A549 treated with DMSO at 1 μM for 4 hours (cell line): ENCODE measurements around the gene RSKR. TPM values are rescaled to one million over a fixed set of nuclear protein-coding genes. Genes with fewer than 3 reads are reported as not detected.

Experiments used
- total RNA-seq: library from RNA; stranded (reverse); fragments of 200-300 nt; extraction: Qiagen RNA extraction; gene quantifications from 5 replicates; pipeline ENCODE4 v1.2.3, GENCODE V29; 2022; ENCODE audit warnings: low read depth

The RSKR gene, protein sequence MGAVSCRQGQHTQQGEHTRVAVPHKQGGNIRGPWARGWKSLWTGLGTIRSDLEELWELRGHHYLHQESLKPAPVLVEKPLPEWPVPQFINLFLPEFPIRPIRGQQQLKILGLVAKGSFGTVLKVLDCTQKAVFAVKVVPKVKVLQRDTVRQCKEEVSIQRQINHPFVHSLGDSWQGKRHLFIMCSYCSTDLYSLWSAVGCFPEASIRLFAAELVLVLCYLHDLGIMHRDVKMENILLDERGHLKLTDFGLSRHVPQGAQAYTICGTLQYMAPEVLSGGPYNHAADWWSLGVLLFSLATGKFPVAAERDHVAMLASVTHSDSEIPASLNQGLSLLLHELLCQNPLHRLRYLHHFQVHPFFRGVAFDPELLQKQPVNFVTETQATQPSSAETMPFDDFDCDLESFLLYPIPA
- total RNA-seq, result 3.8 to 7.0 TPM (median 6.0 TPM) in 5 replicates

DNA sequence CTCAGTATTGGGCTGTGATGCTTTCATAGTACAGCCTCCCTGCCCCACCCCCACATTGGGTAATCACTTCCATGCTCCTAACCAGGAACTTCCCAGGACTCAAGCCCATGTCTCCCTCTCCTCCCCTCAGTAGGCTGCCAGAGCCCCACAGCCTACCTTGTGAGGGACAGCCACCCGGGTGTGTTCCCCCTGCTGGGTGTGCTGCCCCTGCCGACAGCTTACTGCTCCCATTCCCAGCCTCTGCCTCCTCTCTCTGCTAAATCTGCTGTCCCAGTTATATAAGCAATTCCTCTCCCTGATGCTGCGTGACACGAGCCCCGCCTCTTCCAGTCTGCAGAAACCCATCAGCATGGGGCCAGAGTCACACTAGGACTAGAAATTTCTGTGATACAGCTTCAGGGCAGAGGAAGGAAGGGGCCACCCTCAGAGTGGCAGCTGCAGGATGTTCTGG lies at the start of gene RSKR:
TSS of gene RSKR (minus strand) at position 255 of the 451 bp plus-strand sequence. CDS start at position 231, 24 bp downstream.

DNA sequence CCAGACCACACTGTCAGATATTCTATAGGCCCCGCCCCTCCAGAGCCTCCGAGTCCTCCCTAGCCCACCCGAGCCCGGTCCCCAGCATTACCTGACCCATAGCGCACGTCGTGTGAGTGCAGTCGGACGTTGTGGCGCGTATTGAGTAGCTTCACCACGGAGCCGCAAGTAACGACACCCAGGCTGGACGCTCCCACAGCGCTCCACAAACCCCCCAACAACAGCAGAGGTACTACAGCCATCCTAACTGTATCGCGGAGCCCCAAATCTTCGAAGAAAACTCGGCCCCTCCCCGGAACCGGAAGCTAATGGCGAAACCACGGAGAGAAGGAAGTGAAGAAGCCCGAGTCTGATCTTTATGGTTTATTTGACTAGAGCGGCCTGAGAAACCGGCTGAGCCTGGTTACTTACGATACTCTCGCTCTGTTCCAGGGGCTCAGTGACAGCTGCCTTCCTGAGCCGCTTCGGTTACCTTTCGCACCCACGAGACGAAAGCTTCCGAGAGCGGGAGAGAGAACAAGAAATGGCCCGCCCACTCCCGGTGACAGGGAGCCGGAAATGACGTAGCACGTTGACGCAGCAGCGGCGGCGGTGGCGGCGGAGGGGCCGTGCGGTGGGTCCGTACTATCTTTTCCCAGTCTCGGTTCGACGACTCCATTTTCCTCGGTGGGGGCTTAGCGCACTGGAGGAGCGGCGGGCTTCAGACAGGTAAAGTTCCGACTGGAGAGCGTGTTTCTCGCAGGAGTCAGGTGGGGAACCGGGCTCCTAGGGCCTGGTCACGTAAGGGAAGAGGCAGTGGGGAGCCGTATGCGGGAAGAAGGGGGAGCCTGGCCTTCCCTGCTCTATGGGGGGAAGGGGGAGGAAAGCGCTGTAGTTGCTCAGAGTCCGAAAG lies 47.9 kb upstream of the RSKR start, which contains the start of the genes SDF2 and SUPT6H:
TSS of gene SDF2 (minus strand) at position 272 of the 892 bp plus-strand sequence. CDS start at position 242, 30 bp downstream.
TSS of gene SUPT6H (plus strand) at position 571 of the 892 bp plus-strand sequence. CDS start 11,197 bp downstream, outside the sequence.

DNA sequence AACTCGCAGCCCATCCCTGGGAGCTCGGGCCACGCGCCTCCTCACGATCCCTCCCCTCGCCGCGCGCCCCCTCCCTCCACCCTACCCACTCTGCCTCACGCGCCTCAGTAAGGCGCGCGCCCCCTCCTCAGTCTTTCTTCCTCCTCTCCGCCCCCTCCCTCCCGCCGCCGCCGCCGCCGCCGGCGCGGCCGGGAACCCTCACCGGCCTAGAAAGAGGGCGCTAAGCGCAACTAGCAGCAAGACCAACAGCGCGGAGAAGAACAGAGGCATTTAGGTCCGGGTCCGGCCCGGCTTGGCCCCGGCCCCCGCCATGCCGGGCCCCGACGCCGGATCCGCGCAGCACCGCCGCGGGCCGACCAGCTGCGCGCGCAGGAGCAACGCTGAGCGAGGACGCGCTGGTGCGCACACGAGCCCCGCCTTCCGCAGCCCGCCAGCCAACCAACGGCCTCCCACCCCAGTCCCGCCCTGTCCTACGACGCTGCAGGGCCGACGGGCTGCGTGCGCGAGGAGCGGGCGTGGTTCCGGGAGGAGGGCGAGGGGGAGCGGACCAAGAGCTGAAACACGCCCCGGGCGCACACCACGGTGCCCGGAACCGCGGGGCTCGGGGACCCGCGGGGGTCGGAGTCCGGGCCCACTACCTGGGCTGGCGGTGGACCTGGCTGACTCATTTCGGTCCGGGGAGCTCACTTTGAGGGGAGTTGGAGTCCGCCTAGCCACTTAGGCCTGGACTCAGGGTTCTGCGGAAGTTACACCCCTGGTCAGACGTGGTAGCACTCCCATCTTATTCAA lies 31.0 kb upstream of the RSKR start, which contains the start of gene BLTP2:
TSS of gene BLTP2 (minus strand) at position 372 of the 789 bp plus-strand sequence. CDS start at position 270, 102 bp downstream.

DNA sequence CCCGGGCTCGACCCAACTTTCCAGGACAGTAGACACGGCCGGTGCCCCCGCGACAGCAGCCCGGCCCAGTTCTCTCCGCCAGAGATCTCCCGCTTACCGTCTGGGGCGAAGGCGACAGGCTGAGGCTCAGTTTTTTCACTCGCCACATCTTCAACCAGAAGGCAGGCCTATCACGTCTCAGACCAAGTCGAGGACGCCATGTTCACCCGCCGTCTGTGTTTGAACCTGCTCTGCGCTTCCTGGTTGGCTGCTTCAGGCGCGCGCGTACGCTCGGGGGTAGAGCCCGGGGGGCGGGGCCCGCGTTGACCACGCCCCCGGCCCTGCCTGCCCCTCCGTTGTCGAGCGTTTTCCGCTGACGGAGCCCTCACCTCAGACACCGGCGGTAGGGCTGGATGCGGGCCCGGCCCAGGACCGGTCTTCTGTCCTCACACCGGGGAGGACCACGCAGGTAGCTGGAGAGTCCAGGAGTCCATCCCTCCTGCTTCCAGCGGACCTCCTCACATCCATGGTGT lies 15.1 kb downstream of the RSKR start, which contains the start of gene SPAG5:
TSS of gene SPAG5 (minus strand) at position 227 of the 512 bp plus-strand sequence. CDS start at position 148, 79 bp downstream.

DNA sequence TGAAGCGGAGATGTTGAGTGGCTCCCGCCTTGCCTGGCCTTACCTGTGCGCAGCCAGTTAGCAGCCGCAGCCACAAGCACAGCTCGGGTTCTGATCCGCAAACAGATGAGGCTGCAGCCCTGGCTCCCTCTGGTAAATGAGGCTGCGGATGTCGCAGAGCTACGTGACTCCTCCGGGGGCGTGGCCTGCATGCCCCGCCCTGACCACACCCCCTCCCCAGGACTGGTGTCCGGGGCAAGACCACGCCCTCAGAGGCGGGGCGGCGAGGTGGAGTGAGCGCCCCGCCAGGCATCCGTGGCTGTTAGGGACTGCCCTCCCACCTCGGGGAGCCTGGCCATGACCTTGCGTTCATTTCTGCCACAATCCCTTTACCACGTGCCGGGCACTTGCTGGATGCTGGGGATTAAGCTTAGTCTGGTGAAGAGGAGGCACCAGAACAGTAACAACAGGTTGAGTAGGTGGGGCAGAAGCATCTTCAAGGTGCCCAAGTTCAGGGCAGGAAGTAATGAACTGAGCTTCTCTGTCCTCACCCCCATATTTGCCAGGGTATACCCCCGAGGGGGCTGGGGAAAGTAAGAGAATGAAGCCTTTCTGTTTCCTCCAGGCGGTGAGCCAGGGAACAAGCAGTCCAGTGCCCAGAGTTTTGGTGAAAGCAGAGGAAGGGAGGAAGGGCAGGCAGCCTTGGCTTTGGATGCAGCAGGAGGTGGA lies 37.1 kb downstream of the RSKR start, which contains the start of gene ALDOC:
TSS of gene ALDOC (minus strand) at position 138 of the 708 bp plus-strand sequence. CDS start 1,363 bp downstream, outside the sequence.

DNA sequence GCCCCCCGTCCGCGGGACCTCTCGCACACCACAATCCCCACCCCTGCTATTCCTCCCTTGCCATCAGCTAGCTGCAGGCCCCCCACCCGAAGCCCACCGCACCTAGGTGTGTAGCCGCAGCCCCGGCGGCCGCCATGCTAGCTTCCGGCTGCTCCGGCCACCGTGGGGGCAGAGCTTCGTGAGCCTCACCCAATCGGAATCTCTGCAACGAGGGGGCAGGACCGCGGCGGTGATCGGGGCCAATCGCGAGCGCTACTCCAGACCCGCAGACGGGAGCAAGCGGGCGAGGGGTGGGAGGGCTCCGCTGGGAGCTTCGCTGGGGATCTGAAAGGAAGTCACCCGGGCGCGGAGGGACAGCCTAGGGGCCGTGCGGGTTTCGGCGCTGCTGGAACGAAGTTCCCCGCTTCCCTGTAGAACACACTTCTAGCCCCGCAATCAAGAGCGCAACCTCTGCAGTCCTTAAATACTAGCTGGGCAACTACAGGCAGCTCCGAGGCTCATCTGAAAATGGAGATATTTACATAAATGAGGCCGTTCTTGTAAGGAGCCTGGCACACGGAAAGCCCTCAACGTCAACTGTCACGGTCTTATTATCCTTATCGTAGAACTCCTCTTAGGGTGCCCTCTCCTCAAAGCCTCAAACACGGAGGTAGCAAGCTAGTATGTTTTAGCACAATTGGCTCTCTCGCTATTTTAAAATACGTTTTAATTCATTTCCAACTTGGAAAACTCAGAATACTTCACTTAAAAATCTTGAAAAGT lies 42.4 kb downstream of the RSKR start, which contains the start of gene PIGS:
TSS of gene PIGS (minus strand) at position 164 of the 762 bp plus-strand sequence. CDS start at position 136, 28 bp downstream.

Other genes with a start within 250 kb of the RSKR start
- not detected in 5 replicates for gene SEBOX, start 249.0 kb downstream of the RSKR start, total RNA-seq
- gene VTN, start 243.9 kb downstream of the RSKR start, total RNA-seq, result 17.2 to 27.4 TPM (median 19.3 TPM) in 5 replicates
- gene SARM1, start 242.5 kb downstream of the RSKR start, total RNA-seq, result 5.1 to 6.2 TPM (median 6.0 TPM) in 5 replicates
- 17.4 to 21.2 TPM (median 20.9 TPM) in 5 replicates for gene SLC46A1, start 208.0 kb downstream of the RSKR start, total RNA-seq
- gene SLC13A2, start 140.5 kb downstream of the RSKR start, total RNA-seq, result 0.06 to 0.12 TPM (median 0.09 TPM) in 5 replicates
- 0.02 to 0.05 TPM (median 0.03 TPM) in 3 of 5 replicates, not detected in the others for gene FOXN1, start 107.8 kb downstream of the RSKR start, total RNA-seq
- gene UNC119, start 61.6 kb downstream of the RSKR start, total RNA-seq, result 26.3 to 34.7 TPM (median 29.9 TPM) in 5 replicates
- 57.3 to 64.3 TPM (median 61.4 TPM) in 5 replicates for gene PIGS, start 42.7 kb downstream of the RSKR start, total RNA-seq
- 1.4 to 2.3 TPM (median 1.8 TPM) in 5 replicates for gene ALDOC, start 37.3 kb downstream of the RSKR start, total RNA-seq
- 77.8 to 88.5 TPM (median 81.4 TPM) in 5 replicates for gene SPAG5, start 15.2 kb downstream of the RSKR start, total RNA-seq
- gene BLTP2, start 31.0 kb upstream of the RSKR start, total RNA-seq, result 58.3 to 71.6 TPM (median 70.6 TPM) in 5 replicates
- gene SDF2, start 47.7 kb upstream of the RSKR start, total RNA-seq, result 86.5 to 94.5 TPM (median 88.1 TPM) in 5 replicates
- 74.5 to 78.6 TPM (median 77.8 TPM) in 5 replicates for gene SUPT6H, start 48.0 kb upstream of the RSKR start, total RNA-seq
- 1.0 to 1.7 TPM (median 1.1 TPM) in 5 replicates for gene PROCA1, start 97.7 kb upstream of the RSKR start, total RNA-seq
- gene RAB34, start 103.7 kb upstream of the RSKR start, total RNA-seq, result 233 to 267 TPM (median 261 TPM) in 5 replicates
- gene RPL23A, start 105.8 kb upstream of the RSKR start, total RNA-seq, result 1,965 to 2,250 TPM (median 2,168 TPM) in 5 replicates
- gene TLCD1, start 112.0 kb upstream of the RSKR start, total RNA-seq, result 31.2 to 50.8 TPM (median 45.6 TPM) in 5 replicates
- gene NEK8, start 114.6 kb upstream of the RSKR start, total RNA-seq, result 4.1 to 4.9 TPM (median 4.5 TPM) in 5 replicates
- gene TRAF4, start 129.8 kb upstream of the RSKR start, total RNA-seq, result 70.5 to 86.4 TPM (median 76.4 TPM) in 5 replicates
- gene FAM222B, start 228.6 kb upstream of the RSKR start, total RNA-seq, result 19.4 to 22.2 TPM (median 21.7 TPM) in 5 replicates
- 83.5 to 92.0 TPM (median 85.0 TPM) in 5 replicates for gene ERAL1, start 240.8 kb upstream of the RSKR start, total RNA-seq